GM21360 (cell line): ENCODE measurements around the gene MUL1.

Experiments
- ATAC-seq: cut with Tn5 transposase; IDR thresholded peaks from one replicate; pipeline ENCODE4 v1.9.1; 2021; ENCODE audit warnings: mild to moderate bottlenecking, moderate library complexity; ENCODE audit not compliant: unreplicated experiment

The MUL1 gene

DNA sequence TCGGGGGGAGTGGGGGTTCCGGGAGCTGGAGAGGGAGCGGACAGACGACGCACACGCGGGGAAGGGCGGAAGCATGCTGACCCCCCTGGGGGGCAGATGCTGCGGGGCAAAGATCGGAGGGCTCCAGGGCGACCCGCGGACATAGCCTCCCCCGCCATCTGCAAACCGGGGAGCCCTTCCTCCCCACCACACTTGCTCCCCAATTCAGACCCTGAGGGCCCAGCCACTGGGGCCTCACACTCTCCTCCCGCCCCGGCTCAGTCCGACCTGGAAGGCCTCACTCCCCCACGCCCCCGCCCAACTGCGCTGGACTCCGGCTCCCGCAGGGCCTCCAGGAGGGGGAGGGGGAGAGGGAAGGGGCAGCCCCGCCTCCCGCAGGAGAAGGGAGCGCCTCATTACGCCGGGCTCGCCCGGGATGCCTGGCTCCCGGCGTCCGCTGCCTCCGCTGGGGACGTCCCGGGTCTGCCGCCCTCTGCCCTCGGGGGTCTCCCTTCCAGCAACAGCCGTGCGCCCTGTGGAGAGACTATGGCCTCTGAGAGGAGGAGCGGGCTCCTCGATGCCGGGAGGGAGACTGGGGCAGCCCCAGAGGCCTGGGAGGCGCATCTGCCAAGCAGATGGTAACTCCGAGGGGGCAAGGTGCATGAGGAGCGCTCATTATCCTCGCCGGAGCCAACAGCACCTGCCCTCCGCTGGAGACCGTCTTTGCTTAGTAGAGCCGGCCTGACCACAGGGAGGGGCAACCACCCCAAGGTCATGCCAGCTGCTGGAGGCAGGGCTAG lies 21.3 kb downstream of the MUL1 start:
- no peak for ATAC-seq

- no peak for ATAC-seq
Observed at GRCh38 chr1:20485527-20486456, 22.2 kb downstream of the MUL1 start, which contains the start of gene CAMK2N1. TSS of gene CAMK2N1 (minus strand) at chr1:20486210. CDS start at chr1:20485379, 831 bp downstream.

DNA sequence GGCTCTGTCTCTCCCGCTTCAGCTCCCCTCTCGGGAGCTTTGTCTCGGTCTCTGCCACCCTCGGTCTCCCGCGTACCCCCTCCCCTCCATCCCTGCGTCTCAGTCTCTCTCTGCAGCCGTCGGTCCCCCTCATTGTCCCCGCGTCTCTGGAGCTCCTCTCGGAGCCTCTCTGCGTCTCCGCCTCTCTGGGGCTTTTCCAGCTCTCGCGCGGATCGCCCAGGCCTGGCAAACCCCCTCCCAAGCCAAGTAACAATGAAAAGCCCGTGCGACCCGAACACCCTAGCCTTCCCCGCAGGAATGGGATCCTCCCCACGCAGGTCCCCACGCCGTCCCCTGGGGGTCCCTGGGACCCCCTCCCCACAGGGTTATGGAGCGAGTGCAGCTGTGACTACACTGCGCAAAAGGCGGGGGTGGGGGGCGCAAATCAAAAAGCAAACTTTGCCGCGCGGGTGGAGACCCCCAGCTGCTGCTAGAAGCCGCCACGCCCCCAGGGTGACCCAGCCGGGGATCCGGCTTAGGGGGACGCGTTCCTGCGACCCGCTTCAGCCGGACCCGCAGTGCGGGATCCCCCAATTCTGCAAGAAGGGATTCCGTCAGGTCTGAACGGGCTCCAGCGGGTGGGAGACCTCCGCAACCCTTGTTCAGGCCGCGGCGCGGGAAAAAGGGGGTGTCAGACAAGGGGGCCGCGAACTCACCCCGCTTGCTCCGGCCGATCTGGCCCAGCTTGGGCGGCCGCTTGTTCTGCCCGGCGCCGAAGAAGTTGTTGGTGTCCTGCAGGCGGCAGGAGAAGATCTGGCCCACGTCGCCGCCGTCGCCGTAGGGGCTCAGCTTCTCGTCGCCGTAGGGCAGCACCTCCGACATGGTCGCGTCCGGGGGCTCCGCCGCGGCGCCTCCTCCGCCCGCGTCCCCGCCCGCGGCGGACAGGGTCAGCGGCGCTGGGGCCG lies 23.2 kb downstream of the MUL1 start:
- no peak for ATAC-seq

GRCh38 chr1:20483833-20484518 lies 24.0 kb downstream of the MUL1 start:
- no peak for ATAC-seq

- no peak for ATAC-seq
Observed at GRCh38 chr1:20483098-20483832, 24.7 kb downstream of the MUL1 start.

DNA sequence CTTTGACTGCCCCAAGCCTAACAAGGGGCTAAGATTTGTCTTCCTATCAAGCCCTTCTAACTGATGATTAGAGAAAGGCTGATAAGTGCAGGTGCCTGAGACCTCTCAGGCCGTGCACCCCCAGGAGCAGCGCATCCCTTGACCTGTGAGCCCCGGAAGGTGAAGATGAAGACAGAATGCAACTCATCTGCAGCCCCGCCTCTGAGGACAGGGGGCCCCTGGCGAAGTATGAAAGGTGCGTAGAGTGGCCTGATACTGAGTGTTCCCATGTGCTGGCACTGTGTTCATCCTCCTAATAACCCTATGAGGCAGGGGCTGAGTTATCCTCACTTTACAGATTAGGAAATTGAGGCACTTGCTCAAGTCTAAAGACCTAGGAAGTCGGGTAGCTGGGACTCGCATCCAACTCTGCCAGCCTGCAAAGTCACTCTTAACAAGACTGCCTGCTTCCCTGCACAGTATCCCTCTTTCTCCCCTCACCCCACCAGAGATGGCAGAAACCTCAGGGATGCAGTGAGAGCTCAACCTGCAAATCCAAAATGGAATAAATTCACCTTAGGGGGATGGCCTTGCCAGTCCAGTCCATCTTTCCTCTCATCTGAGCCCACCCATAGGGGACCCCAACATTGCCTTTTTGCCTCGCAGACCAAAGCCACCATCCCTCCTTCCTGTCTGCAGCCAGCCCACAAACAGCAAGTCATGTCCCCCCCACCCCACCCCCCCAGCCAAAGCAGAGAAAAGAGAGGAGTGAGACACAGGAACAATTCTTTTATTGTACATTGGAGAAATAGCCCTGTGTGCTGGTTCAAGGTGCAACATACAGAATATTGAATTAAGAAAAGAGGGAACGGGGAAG lies 26.1 kb downstream of the MUL1 start:
- no peak for ATAC-seq

GRCh38 chr1:20480951-20481617 lies 26.9 kb downstream of the MUL1 start:
- ATAC-seq, result no peak

DNA sequence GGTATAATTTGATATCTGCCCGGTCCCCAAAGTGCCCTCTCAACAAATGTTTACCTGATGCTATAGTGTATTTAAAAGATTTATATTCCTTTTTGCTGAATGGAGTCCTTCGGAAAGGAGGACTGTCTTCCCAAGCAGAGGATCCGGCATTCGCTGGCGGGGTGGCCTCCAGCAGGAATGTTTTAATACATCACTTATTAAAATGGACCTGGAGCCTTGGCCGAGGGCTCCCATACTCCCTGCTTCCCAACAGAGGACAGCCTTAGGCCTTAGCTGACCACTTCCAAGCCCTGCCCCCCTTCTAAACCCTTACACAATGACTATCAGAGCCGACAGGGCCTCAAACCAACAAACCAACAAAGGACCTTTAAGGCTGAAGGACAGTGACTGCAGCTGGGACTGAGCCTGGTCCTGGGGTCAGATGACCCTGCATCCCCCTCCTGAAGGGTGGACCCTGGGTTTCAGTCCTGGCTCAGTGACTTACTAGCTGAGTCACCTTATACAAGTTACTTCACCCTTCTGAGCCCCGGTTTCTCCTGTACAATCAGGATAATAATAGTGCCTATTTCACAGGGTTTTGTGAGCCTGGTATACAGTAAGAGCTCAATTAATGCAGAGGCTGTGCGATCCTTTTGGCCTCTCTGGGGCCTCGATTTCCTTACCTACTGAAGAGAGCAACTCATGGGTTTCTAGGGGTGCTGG lies 27.6 kb downstream of the MUL1 start:
- no peak for ATAC-seq

DNA sequence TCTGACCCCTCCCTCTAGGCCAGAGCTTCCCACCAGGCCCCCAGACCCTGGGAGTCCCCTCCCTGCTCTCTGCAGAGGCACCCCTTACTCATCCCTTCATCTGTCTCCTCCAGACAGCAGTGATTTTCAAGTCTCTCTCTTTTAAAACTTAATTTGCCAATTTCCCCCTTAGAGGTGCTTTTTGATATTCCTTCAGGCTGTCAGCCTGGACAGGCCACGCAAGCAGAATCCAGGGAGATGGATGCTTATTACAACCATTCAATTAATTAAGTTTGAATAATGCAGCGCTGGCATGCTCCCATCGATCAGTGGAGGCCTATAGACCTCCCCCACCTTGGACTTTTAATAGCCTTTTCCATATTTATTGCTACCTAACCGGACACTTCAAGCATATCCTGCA lies 28.1 kb downstream of the MUL1 start:
- ATAC-seq, result no peak

GRCh38 chr1:20478057-20478635 lies 29.8 kb downstream of the MUL1 start:
- ATAC-seq, result no peak

DNA sequence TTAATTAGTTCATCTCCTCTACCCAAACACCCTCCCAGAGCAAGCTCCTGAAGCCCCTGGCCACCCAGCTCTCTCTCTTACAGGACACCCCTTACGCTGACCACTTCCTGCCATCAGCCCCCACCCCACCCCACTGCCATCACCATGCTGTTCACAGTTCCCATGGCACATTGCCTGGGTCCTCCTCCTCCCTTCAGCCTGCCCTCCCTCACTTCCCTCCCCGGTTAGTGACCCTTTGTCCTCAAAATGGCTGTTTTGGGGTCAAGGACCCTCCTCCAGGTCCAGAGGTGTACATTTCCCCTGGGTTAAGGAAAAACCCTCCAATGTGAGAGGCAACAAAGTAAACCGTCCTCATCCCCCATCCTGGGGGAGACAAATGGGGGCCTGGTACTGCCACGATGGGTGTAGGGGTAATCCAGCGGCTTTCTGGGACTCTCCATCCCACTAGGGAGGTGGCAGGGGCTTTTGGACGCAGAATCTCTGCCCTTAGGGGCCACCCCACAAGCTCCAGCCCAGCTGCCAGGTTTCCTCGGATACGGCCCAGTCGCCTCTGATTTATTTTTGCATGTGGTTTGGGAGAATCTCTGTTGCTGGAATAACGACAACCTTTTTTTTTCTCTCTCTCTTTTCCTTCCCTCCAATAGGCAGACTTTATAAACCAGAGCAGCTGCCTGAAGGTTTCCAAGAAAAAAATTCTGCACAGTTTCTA lies 30.4 kb downstream of the MUL1 start:
- ATAC-seq, result no peak

DNA sequence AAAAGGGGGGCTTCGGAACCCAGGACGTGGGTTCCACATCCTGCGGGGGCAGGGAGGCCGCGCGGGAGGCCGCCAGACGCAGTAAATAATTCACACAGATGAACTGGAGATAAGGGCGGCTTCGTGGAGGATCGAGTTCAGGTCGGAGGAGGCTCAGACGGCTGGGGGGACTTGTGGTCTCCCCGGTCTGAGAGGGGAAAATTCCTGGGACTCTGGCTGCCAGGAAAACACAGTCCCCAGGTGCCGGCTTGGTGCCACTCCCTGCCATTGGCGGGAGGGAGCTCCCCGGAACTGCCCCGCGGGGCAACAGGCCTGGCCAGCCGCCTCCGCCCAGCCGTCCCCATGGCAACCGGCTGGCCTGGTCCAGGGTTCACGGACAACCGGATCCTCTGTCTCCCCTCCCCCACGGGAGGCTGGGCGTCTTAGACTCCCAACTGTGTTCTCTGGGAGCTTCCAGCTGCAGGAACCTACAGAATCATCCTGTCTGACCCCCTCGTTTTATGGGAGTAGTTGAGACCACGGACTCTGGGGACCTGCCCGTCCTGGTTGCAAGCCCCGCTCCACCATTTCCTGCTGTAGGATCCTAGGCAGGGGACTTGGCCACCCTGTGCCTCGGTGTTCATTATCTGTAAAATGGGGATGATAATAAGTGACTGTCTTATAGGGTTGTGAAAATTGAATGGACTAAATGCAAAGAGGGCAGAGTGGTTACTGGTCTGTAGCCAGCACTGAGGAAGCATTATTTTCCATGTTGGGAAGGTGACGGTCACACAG lies 31.5 kb downstream of the MUL1 start:
- ATAC-seq, result no peak

GRCh38 chr1:20474996-20475395 lies 33.0 kb downstream of the MUL1 start:
- ATAC-seq, result no peak

DNA sequence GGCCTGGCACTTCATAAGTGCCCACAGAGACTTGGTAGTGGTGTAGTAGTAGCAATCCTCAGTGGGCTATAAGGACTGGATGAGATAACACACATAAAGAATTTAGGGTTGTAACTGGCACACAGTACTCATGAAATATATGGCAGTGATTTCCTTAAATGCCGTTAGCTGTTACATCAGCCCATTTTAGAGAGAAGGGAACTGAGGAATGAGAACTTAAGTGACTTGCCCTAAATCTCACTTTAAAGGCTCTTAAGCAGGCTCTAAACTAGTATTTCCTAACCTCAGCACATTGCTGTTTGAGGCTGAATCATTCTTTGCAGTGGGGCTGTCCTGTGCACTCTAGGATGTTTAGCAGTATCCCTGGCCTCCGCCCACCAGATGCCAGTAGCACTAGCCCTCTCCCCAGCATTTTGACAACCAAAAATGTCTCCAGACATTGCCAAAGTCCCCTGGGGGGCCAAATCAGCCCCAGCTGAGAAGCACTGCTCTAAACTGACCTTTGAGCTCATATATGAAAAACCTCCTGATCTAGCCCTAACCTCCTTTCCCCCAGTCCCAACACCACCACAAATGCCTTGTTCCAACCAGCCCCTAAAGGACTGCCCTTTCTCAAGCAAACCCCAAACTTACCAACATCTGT lies 33.5 kb downstream of the MUL1 start:
- ATAC-seq, result no peak

GRCh38 chr1:20473894-20474293 lies 34.1 kb downstream of the MUL1 start:
- ATAC-seq, result no peak
